ENCODE measurements around the gene FEM1A.
"Not testable (repeated sequence)": the region's sequence is repeated elsewhere in the genome, so short reads cannot be mapped to it uniquely, and the experiment has no call there.

The FEM1A gene

DNA sequence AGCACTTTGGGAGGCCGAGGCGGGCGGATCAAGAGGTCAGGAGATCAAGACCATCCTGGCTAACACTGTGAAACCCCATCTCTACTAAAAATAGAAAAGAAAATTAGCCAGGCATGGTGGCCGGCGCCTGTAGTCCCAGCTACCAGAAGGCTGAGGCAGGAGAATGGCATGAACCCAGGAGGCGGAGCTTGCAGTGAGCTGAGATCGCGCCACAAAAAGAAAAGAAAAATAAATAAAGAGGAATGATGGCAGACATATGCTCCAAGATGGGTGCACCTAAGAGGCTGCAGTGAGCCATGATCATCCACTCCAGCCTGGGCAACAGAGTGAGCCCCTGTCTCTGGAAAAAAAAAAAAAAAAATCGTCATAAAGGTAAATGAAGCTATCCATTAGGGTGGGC, 54.4 kb downstream of the FEM1A start:
- in situ Hi-C loops (cut with MboI; ENCODE audit: low sequenced_read_pairs): not testable (repeated sequence)

DNA sequence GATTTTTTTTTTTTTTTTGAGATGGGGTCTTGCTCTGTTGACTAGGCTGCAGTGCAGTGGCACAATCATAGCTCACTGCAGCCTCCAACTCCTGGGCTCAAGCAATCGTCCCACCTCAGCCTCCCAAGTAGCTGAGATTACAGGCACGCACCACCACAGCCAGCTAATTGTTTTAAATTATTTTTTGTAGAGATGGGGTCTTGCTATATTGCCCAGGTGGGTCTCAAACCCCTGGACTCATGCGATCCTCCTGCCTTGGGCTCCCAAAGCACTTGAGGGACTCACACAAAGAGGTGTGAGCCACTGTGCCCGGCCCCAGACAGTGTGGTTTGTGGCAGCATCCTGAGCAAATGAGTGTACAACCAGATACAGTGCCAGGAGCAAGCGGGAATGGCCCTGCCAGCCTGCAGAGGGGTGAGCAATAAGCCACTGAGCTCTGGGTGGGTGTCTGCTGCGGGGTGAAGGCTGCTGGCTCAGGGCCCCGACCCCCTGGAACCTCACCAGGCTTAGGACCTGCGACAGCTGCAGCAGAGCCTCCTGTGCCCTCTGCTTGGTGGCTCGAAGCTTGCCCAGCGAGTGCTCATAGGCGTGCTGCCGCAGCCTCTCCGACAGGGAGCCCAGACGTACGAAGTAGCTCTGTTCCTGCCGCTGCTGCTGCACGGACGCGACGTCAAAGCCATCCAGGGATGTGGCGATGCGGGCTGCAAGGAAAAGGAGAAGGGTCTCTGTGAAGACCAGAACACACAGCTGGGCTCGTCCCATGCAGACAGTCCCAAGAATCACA, 55.8 kb downstream of the FEM1A start:
- in situ Hi-C loops (cut with MboI; ENCODE audit: low sequenced_read_pairs): no loop called here

DNA sequence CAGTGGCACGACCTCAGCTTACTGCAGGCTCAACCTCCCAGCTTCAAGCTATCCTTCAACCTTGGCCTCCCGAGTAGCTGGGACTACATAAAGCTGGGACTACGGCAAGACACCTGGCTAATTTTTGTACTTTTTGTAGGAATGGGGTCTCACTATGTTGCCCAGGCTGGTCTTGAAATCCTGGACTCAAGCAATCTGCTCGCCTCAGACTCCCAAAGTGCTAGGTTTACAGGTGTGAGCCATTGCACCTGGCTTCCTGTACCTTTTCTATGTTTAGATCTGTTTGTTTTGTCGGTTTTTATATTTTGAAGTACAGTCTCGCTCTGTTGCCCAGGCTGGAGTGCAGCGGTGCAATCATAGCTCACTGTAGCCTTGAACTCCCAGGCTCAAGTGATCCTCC, 57.5 kb downstream of the FEM1A start:
- in situ Hi-C loops (cut with MboI; ENCODE audit: low sequenced_read_pairs): no loop called here
